ENCODE results near the gene RNF114. TPM values are rescaled to one million over a fixed set of nuclear protein-coding genes. Genes with fewer than 3 reads are reported as not detected.
A peak's percentile ranks its signal among the peaks of the same experiment; 100 is the strongest.
"Not testable (repeated sequence)": the region's sequence is repeated elsewhere in the genome, so short reads cannot be mapped to it uniquely, and the experiment has no call there.

The RNF114 gene
- total RNA-seq, 5 donors from 2014 or later (not counting 1 experiment from before 2014, with no cell fraction given): 83.5 to 109 (median 95.7) TPM

GRCh38 chr20:49892817-49893216, 43.4 kb upstream of the RNF114 start:
- Mint-ChIP-seq H3K36me3 (peaks cover 18% of the 10 kb centered on the region), H3K4me3 (peak overlapping the region in 1 of 3 donors; percentile 12), H3K27ac (no peak overlapping the region), H3K9me3 (no peaks in the 10 kb centered on the region), H3K27me3 (no peaks in the 10 kb centered on the region), H3K4me1 (peaks cover 17 to 21% (median 21%) of the 10 kb centered on the region in 3 donors)
- ChIA-PET POLR2A (interaction anchor here in 1 of 2 donors (0.5 kb wide), 1 partner anchor 40 kb away, joined by 4 read pairs; no protein-coding TSS in a partner anchor), CTCF (no interaction called here)
- Histone ChIP-seq H3K4me1 (ENCODE audit: control insufficient read depth in 1 of 2, extremely low read depth in 1 of 2, insufficient read depth in 2 of 2, low read length in 2 of 2) (peaks cover 0 to 21% of the 10 kb centered on the region in 2 experiments), H3K36me3 (ENCODE audit: control insufficient read depth in 2 of 2, extremely low read depth in 1 of 2, insufficient read depth in 1 of 2, low read length in 1 of 2) (peaks cover 7 to 12% of the 10 kb centered on the region in 2 donors), H3K4me3 (ENCODE audit: control insufficient read depth in 1 of 2, extremely low read depth in 1 of 2, low read length in 1 of 2) (no peak overlapping the region), H3K9me3 (no peaks in the 10 kb centered on the region), H3K27me3 (replicated peaks in 1 of 2; ENCODE audit: control insufficient read depth in 2 of 2, extremely low read depth in 1 of 2, insufficient read depth in 2 of 2, low read length in 1 of 2) (no peaks in the 10 kb centered on the region), H3K27ac (ENCODE audit: low read length) (no peak overlapping the region)
- DNase-seq: no peak
- WGBS (ENCODE audit: insufficient coverage): 74% methylated on average over 3 of the region's 11 CpGs
- no peak for ATAC-seq (replicated peaks in 1 of 4)

GRCh38 chr20:49893242-49894072, 42.7 kb upstream of the RNF114 start:
- Histone ChIP-seq H3K27me3 (replicated peaks in 1 of 2; ENCODE audit: control insufficient read depth in 2 of 2, extremely low read depth in 1 of 2, insufficient read depth in 2 of 2, low read length in 1 of 2) (no peaks in the 10 kb centered on the region), H3K27ac (ENCODE audit: low read length) (no peak overlapping the region), H3K36me3 (ENCODE audit: control insufficient read depth in 2 of 2, extremely low read depth in 1 of 2, insufficient read depth in 1 of 2, low read length in 1 of 2) (peaks cover 6 to 7% of the 10 kb centered on the region in 2 donors), H3K4me1 (ENCODE audit: control insufficient read depth in 1 of 2, extremely low read depth in 1 of 2, insufficient read depth in 2 of 2, low read length in 2 of 2) (peaks cover 0 to 17% of the 10 kb centered on the region in 2 experiments), H3K4me3 (ENCODE audit: control insufficient read depth in 1 of 2, extremely low read depth in 1 of 2, low read length in 1 of 2) (no peak overlapping the region), H3K9me3 (no peaks in the 10 kb centered on the region)
- ChIA-PET POLR2A (no interaction called here), CTCF (interaction anchor here (0.5 to 0.6 kb wide), 2 partner anchors 16 to 288 kb away, joined by 3 to 4 read pairs; no protein-coding TSS in a partner anchor)
- ATAC-seq (replicated peaks in 1 of 4) (no peak), DNase-seq (no peak)
- H3K27me3 Mint-ChIP-seq: no peaks in the 10 kb centered on the region
- WGBS (ENCODE audit: insufficient coverage): 61% methylated on average over 5 of the region's 12 CpGs
- H3K36me3 Mint-ChIP-seq: peaks cover 18% of the 10 kb centered on the region
- peak overlapping the region in 1 of 2 donors; percentile 65 for H3K27ac Mint-ChIP-seq
- H3K4me3 Mint-ChIP-seq: peak overlapping the region; percentile 12 to 35 (median 18)
- H3K4me1 Mint-ChIP-seq: peaks cover 17 to 21% (median 17%) of the 10 kb centered on the region in 3 donors
- H3K9me3 Mint-ChIP-seq: no peaks in the 10 kb centered on the region

GRCh38 chr20:49894073-49894470, 42.1 kb upstream of the RNF114 start:
- POLR2A ChIA-PET: no interaction called here
- CTCF ChIA-PET: interaction anchor here in 1 of 2 donors (0.5 kb wide), 1 partner anchor 16 kb away, joined by 3 read pairs; no protein-coding TSS in a partner anchor
- Histone ChIP-seq H3K4me1 (ENCODE audit: control insufficient read depth in 1 of 2, extremely low read depth in 1 of 2, insufficient read depth in 2 of 2, low read length in 2 of 2) (peaks cover 0 to 17% of the 10 kb centered on the region in 2 experiments), H3K4me3 (ENCODE audit: control insufficient read depth in 1 of 2, extremely low read depth in 1 of 2, low read length in 1 of 2) (no peak overlapping the region), H3K27ac (ENCODE audit: low read length) (no peak overlapping the region), H3K9me3 (no peaks in the 10 kb centered on the region), H3K36me3 (ENCODE audit: control insufficient read depth in 2 of 2, extremely low read depth in 1 of 2, insufficient read depth in 1 of 2, low read length in 1 of 2) (peaks cover 5% of the 10 kb centered on the region in 2 donors), H3K27me3 (replicated peaks in 1 of 2; ENCODE audit: control insufficient read depth in 2 of 2, extremely low read depth in 1 of 2, insufficient read depth in 2 of 2, low read length in 1 of 2) (no peaks in the 10 kb centered on the region)
- Mint-ChIP-seq H3K4me3 (peak overlapping the region; percentile 6 to 35 (median 18)), H3K9me3 (no peaks in the 10 kb centered on the region), H3K27me3 (no peaks in the 10 kb centered on the region), H3K27ac (peak overlapping the region in 1 of 2 donors; percentile 65), H3K4me1 (peaks cover 11 to 21% (median 17%) of the 10 kb centered on the region in 3 donors), H3K36me3 (peaks cover 12% of the 10 kb centered on the region)
- no peak for DNase-seq
- no CpG with 5 or more reads among the region's 6 CpGs for WGBS (ENCODE audit: insufficient coverage)
- ATAC-seq (replicated peaks in 1 of 4): peak in 1 of 4 experiments; percentile 36

- H3K27me3 Mint-ChIP-seq; H3K9me3 Mint-ChIP-seq; H3K27ac Mint-ChIP-seq; H3K36me3 Mint-ChIP-seq; ATAC-seq (replicated peaks in 1 of 4); H3K27ac ChIP-seq (ENCODE audit: low read length); H3K36me3 ChIP-seq (ENCODE audit: control insufficient read depth in 2 of 2, extremely low read depth in 1 of 2, insufficient read depth in 1 of 2, low read length in 1 of 2); POLR2A ChIA-PET; H3K9me3 ChIP-seq; H3K27me3 ChIP-seq (replicated peaks in 1 of 2; ENCODE audit: control insufficient read depth in 2 of 2, extremely low read depth in 1 of 2, insufficient read depth in 2 of 2, low read length in 1 of 2); H3K4me3 Mint-ChIP-seq; H3K4me3 ChIP-seq (ENCODE audit: control insufficient read depth in 1 of 2, extremely low read depth in 1 of 2, low read length in 1 of 2); DNase-seq: not testable (repeated sequence)
- 100% methylated on average over 1 of the region's 7 CpGs for WGBS (ENCODE audit: insufficient coverage)
- CTCF ChIA-PET: interaction anchor here in 1 of 2 donors (1.7 kb wide), 1 partner anchor 11 kb away, joined by 5 read pairs; no protein-coding TSS in a partner anchor
- H3K4me1 Mint-ChIP-seq: peaks cover 10 to 21% (median 17%) of the 10 kb centered on the region in 3 donors
- peaks cover 0 to 17% of the 10 kb centered on the region in 2 experiments for H3K4me1 ChIP-seq (ENCODE audit: control insufficient read depth in 1 of 2, extremely low read depth in 1 of 2, insufficient read depth in 2 of 2, low read length in 2 of 2)
Observed at GRCh38 chr20:49895474-49896093, 40.6 kb upstream of the RNF114 start.

GRCh38 chr20:49896204-49896603, 40.0 kb upstream of the RNF114 start:
- Histone ChIP-seq H3K27me3 (replicated peaks in 1 of 2; ENCODE audit: control insufficient read depth in 2 of 2, extremely low read depth in 1 of 2, insufficient read depth in 2 of 2, low read length in 1 of 2) (no peaks in the 10 kb centered on the region), H3K9me3 (no peaks in the 10 kb centered on the region), H3K36me3 (ENCODE audit: control insufficient read depth in 2 of 2, extremely low read depth in 1 of 2, insufficient read depth in 1 of 2, low read length in 1 of 2) (no peaks in the 10 kb centered on the region), H3K4me3 (ENCODE audit: control insufficient read depth in 1 of 2, extremely low read depth in 1 of 2, low read length in 1 of 2) (no peak overlapping the region), H3K4me1 (ENCODE audit: control insufficient read depth in 1 of 2, extremely low read depth in 1 of 2, insufficient read depth in 2 of 2, low read length in 2 of 2) (peaks cover 0 to 17% of the 10 kb centered on the region in 2 experiments), H3K27ac (ENCODE audit: low read length) (no peak overlapping the region)
- Mint-ChIP-seq H3K4me3 (no peak overlapping the region), H3K36me3 (peaks cover 5% of the 10 kb centered on the region), H3K27me3 (no peaks in the 10 kb centered on the region), H3K4me1 (peaks cover 10 to 21% (median 17%) of the 10 kb centered on the region in 3 donors), H3K9me3 (no peaks in the 10 kb centered on the region), H3K27ac (no peak overlapping the region)
- no peak for DNase-seq
- ChIA-PET CTCF (interaction anchor here in 1 of 2 donors (1.7 kb wide), 1 partner anchor 10 kb away, joined by 5 read pairs; no protein-coding TSS in a partner anchor), POLR2A (no interaction called here)
- no peak for ATAC-seq (replicated peaks in 1 of 4)
- WGBS (ENCODE audit: insufficient coverage): no CpG with 5 or more reads among the region's 6 CpGs
